Hepatocyte (in vitro differentiated cells): Measurements from ENCODE around the gene KDM4E.

ENCODE experiments used
- EZH2 ChIP-seq: fragments of 200-600 bp; sonication (generic); IDR thresholded peaks from 2 replicates; pipeline ENCODE4 v1.6.1; 2016; ENCODE audit warnings: antibody characterized with exemption, mild to moderate bottlenecking, borderline replicate concordance
- EZH2phosphoT487 ChIP-seq: fragments of 200-600 bp; sonication (generic); IDR thresholded peaks from one replicate; pipeline ENCODE4 v1.6.1; 2018; ENCODE audit warnings: antibody characterized with exemption, mild to moderate bottlenecking, low read depth, moderate library complexity; ENCODE audit not compliant: unreplicated experiment, severe bottlenecking
- TF ChIP-seq, protein P1 (sequence below): fragments of 200-600 bp; sonication (generic); IDR thresholded peaks from 2 replicates; pipeline ENCODE4 v1.5.1; 2016; ENCODE audit warnings: antibody characterized with exemption, mild to moderate bottlenecking; ENCODE audit not compliant: poor library complexity

GRCh38 chr11:95076981-95077380, 51.9 kb downstream of the KDM4E start:
- TF ChIP-seq, protein P1, sequence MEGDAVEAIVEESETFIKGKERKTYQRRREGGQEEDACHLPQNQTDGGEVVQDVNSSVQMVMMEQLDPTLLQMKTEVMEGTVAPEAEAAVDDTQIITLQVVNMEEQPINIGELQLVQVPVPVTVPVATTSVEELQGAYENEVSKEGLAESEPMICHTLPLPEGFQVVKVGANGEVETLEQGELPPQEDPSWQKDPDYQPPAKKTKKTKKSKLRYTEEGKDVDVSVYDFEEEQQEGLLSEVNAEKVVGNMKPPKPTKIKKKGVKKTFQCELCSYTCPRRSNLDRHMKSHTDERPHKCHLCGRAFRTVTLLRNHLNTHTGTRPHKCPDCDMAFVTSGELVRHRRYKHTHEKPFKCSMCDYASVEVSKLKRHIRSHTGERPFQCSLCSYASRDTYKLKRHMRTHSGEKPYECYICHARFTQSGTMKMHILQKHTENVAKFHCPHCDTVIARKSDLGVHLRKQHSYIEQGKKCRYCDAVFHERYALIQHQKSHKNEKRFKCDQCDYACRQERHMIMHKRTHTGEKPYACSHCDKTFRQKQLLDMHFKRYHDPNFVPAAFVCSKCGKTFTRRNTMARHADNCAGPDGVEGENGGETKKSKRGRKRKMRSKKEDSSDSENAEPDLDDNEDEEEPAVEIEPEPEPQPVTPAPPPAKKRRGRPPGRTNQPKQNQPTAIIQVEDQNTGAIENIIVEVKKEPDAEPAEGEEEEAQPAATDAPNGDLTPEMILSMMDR: no peak
- TF ChIP-seq EZH2 (no peak), EZH2phosphoT487 (no peak)
